Endodermal cell (in vitro differentiated cells): ENCODE measurements around the gene GGT6. TPM values are rescaled to one million over a fixed set of nuclear protein-coding genes. Genes with fewer than 3 reads are reported as not detected.
"Not testable (repeated sequence)": the region's sequence is repeated elsewhere in the genome, so short reads cannot be mapped to it uniquely, and the experiment has no call there.

Experiments used
- DNase-seq: peaks from one replicate; pipeline ENCODE4 v3.0.0-alpha.2; 2017
- H3K27ac ChIP-seq: 2 replicates; pipeline ENCODE4 v1.5.1; 2013; ENCODE audit warnings: mild to moderate bottlenecking, low read depth, low read length, moderate library complexity
- H3K27me3 ChIP-seq: 2 replicates; pipeline ENCODE4 v1.6.1; 2013; ENCODE audit warnings: mild to moderate bottlenecking, low read length, moderate library complexity; ENCODE audit not compliant: insufficient read depth, control insufficient read depth, poor library complexity, severe bottlenecking
- H3K36me3 ChIP-seq: 2 replicates; pipeline ENCODE4 v1.7.0; 2013; ENCODE audit warnings: mild to moderate bottlenecking, low read length, moderate library complexity; ENCODE audit not compliant: control insufficient read depth, insufficient read depth
- H3K4me1 ChIP-seq: one replicate; pipeline ENCODE4 v1.7.0; 2013; ENCODE audit warnings: low read length; ENCODE audit not compliant: control insufficient read depth, insufficient read depth
- H3K4me3 ChIP-seq: 2 replicates; pipeline ENCODE4 v1.5.1; 2013; ENCODE audit warnings: mild to moderate bottlenecking, low read length, moderate library complexity
- H3K9ac ChIP-seq: 2 replicates; pipeline ENCODE4 v1.6.1; 2013; ENCODE audit warnings: mild to moderate bottlenecking, low read length, moderate library complexity; ENCODE audit not compliant: poor library complexity, severe bottlenecking; ENCODE audit errors: extremely low read depth
- H3K9me3 ChIP-seq: 2 replicates; pipeline ENCODE4 v1.6.1; 2013; ENCODE audit warnings: mild to moderate bottlenecking, low read length, moderate library complexity; ENCODE audit not compliant: control insufficient read depth
- H3K27ac Mint-ChIP-seq: 2 replicates; pipeline ENCODE4 v1.8.0; 2020; ENCODE audit warnings: mixed read lengths
- H3K27me3 Mint-ChIP-seq: 2 replicates; pipeline ENCODE4 v1.8.0; 2021; ENCODE audit warnings: mild to moderate bottlenecking, mixed read lengths; ENCODE audit not compliant: insufficient read depth
- H3K36me3 Mint-ChIP-seq: 2 replicates; pipeline ENCODE4 v1.8.0; 2020; ENCODE audit warnings: low read depth, mixed read lengths
- H3K4me1 Mint-ChIP-seq: 2 replicates; pipeline ENCODE4 v1.8.0; 2020; ENCODE audit warnings: mixed read lengths
- H3K4me3 Mint-ChIP-seq: 2 replicates; pipeline ENCODE4 v1.8.0; 2020; ENCODE audit warnings: mild to moderate bottlenecking, moderate library complexity, mixed read lengths
- H3K9me3 Mint-ChIP-seq: 2 replicates; pipeline ENCODE4 v1.8.0; 2020; ENCODE audit warnings: mild to moderate bottlenecking, mixed read lengths
- WGBS, 2 experiments: methylation state at CpG; one replicate each; pipeline versions ENCODE4 v1.1.5 to v1.1.7; 2013; ENCODE audit warnings: missing lambda C conversion rate in 2 of 2, mixed read lengths in 1 of 2; ENCODE audit not compliant: insufficient coverage in 1 of 2, insufficient read length in 1 of 2; 5-methylcytosine and 5-hydroxymethylcytosine counted together
- total RNA-seq, 2 donors: library from RNA; stranded (reverse); fragmentation: NEBNext Ultra II Directional in 1 of 2; extraction: Animal tissue kit (Norgen Biotek cat#: 25700) in 1 of 2; gene quantifications; 2 replicates in 1 of 2; 3 replicates in 1 of 2; pipeline ENCODE4 v1.2.1, GENCODE V29; 2021
- TF ChIP-seq, protein P1 (sequence below): fragments of 200-600 bp; sonication (generic); conservative IDR thresholded peaks from 2 replicates; pipeline ENCODE4 v1.5.0; 2021; ENCODE audit warnings: antibody characterized with exemption, mild to moderate bottlenecking

Gene GGT6
- total RNA-seq, 2 donors from 2014 or later = not detected

DNA sequence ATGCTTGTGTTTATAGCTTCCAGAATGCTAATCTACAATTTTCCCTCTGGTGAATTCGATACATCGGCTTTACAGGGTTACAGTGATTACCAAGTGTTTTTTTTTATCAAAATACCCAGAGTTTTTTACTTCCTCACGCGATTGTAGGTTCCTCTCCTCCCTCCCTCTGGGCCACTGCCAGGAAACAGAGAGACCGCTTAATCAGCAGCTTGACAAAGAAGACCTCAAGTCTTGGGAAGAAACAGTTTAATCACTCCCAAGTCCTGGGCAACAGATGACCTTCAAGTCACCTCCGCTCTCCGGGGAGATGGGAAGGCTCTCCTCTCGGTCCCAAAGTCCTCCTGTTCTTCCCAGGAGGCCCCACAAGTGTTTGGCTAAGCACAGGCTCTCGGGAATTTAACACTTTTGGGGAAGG is 47.4 kb upstream of the GGT6 start:
- Histone ChIP-seq H3K4me3 (no peak overlapping the region), H3K27ac (no peak overlapping the region), H3K4me1 (no peaks in the 10 kb centered on the region), H3K36me3 (no peaks in the 10 kb centered on the region), H3K27me3 (no peaks in the 10 kb centered on the region), H3K9me3 (no peaks in the 10 kb centered on the region), H3K9ac (no peak overlapping the region)
- 54 to 65% methylated on average over 8 to 9 of the region's 9 CpGs for WGBS, 2 experiments
- TF ChIP-seq, protein P1, sequence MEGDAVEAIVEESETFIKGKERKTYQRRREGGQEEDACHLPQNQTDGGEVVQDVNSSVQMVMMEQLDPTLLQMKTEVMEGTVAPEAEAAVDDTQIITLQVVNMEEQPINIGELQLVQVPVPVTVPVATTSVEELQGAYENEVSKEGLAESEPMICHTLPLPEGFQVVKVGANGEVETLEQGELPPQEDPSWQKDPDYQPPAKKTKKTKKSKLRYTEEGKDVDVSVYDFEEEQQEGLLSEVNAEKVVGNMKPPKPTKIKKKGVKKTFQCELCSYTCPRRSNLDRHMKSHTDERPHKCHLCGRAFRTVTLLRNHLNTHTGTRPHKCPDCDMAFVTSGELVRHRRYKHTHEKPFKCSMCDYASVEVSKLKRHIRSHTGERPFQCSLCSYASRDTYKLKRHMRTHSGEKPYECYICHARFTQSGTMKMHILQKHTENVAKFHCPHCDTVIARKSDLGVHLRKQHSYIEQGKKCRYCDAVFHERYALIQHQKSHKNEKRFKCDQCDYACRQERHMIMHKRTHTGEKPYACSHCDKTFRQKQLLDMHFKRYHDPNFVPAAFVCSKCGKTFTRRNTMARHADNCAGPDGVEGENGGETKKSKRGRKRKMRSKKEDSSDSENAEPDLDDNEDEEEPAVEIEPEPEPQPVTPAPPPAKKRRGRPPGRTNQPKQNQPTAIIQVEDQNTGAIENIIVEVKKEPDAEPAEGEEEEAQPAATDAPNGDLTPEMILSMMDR = no peak
- Mint-ChIP-seq H3K36me3 (no peaks in the 10 kb centered on the region), H3K4me1 (peaks cover 27% of the 10 kb centered on the region), H3K27ac (peak overlapping the region; percentile 20), H3K9me3 (no peaks in the 10 kb centered on the region), H3K4me3 (no peak overlapping the region), H3K27me3 (peaks cover 2% of the 10 kb centered on the region)
- DNase-seq = peak; percentile 70

DNA sequence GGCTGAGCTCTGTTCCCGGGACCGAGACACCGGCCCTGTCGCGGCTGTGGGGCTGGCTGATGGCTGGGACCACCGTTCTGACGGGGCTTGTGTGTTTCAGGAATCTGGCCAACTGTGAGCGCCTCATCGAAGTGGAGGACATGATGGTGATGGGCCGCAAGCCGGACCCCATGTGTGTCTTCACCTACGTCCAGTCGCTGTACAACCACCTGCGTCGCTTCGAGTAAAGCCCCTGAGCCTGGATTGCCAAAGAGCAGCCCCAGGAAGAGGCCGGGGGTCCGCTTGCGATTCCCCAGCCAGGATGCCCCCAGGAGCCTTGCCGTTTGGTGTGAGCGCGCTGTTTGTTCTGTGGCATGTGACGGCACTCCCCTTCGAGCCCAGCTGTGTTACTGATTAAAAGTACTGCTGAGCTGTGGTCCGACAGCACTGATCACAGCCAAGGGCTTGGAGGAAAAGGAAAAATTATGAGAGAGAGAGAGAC is 46.9 kb upstream of the GGT6 start:
- Mint-ChIP-seq H3K27ac (peak overlapping the region; percentile 20), H3K4me3 (no peak overlapping the region), H3K36me3 (no peaks in the 10 kb centered on the region), H3K27me3 (peaks cover 2% of the 10 kb centered on the region), H3K4me1 (peaks cover 27% of the 10 kb centered on the region), H3K9me3 (no peaks in the 10 kb centered on the region)
- H3K27me3 ChIP-seq = no peaks in the 10 kb centered on the region
- WGBS, 2 experiments = 89 to 95% methylated on average over 10 to 25 of the region's 25 CpGs
- H3K4me3 ChIP-seq = no peak overlapping the region
- no peaks in the 10 kb centered on the region for H3K4me1 ChIP-seq
- DNase-seq = peak; percentile 53
- TF ChIP-seq, protein P1 = no peak
- no peak overlapping the region for H3K27ac ChIP-seq
- no peak overlapping the region for H3K9ac ChIP-seq
- H3K36me3 ChIP-seq = no peaks in the 10 kb centered on the region
- H3K9me3 ChIP-seq = no peaks in the 10 kb centered on the region

DNA sequence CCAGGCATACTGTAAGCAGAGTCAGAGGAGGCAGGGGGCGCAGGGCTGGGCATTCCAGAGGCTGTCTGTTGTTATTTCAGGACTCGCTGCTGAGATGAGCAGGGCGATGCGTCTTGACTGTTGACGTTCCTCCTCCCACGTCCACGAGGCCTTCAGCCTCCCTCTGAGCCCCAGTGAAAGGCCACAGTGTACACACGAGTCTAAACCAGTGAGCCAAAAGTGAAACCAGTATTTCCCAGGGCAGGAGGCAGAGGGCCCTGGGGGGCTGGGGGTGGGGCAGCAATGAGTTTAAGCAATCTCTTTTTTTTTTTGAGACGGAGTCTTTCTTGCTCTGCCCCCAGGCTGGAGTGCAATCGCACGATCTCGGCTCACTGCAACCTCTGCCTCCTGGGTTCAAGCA is 45.4 kb upstream of the GGT6 start:
- Histone ChIP-seq H3K4me1 (no peaks in the 10 kb centered on the region), H3K9ac (no peak overlapping the region), H3K4me3 (no peak overlapping the region), H3K27me3 (no peaks in the 10 kb centered on the region), H3K36me3 (no peaks in the 10 kb centered on the region), H3K27ac (no peak overlapping the region), H3K9me3 (no peaks in the 10 kb centered on the region)
- WGBS, 2 experiments = 79 to 88% methylated on average over 8 to 12 of the region's 12 CpGs
- H3K9me3 Mint-ChIP-seq = no peaks in the 10 kb centered on the region
- no peak overlapping the region for H3K4me3 Mint-ChIP-seq
- TF ChIP-seq, protein P1 = no peak
- H3K27ac Mint-ChIP-seq = no peak overlapping the region
- H3K27me3 Mint-ChIP-seq = peaks cover 3% of the 10 kb centered on the region
- DNase-seq = no peak
- no peaks in the 10 kb centered on the region for H3K36me3 Mint-ChIP-seq
- H3K4me1 Mint-ChIP-seq = peaks cover 27% of the 10 kb centered on the region

DNA sequence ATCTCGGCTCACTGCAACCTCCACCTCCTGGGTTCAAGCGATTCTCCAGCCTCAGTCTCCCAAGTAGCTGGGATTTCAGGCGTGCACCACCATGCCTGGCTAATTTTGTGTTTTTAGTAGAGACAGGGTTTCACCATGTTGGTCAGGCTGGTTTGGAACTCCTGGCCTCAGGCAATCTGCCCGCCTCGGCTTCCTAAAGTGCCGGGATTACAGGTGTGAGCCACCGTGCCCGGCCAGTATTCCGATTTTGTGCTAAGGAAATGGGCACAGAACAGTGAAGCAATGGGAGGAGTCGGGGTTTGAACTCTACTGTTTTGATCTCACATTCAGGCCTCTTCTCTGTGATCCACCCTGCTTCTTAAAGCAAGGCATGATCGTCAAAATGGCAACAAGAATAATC is 44.4 kb upstream of the GGT6 start:
- H3K27me3 Mint-ChIP-seq, DNase-seq, H3K4me3 Mint-ChIP-seq, H3K27ac ChIP-seq, H3K4me1 ChIP-seq, H3K9me3 Mint-ChIP-seq, H3K36me3 Mint-ChIP-seq, H3K27ac Mint-ChIP-seq, H3K4me3 ChIP-seq, H3K27me3 ChIP-seq, H3K9me3 ChIP-seq, H3K36me3 ChIP-seq, H3K9ac ChIP-seq: not testable (repeated sequence)
- WGBS, 2 experiments = 92 to 98% methylated on average over 8 to 11 of the region's 11 CpGs
- peaks cover 29% of the 10 kb centered on the region for H3K4me1 Mint-ChIP-seq
